Measurements from ENCODE around the gene AKAP17A.
A peak's percentile ranks its signal among the peaks of the same experiment; 100 is the strongest.

Gene AKAP17A

GRCh38 chrX:1576201-1576992, 15.0 kb upstream of the AKAP17A start:
- POLR2A ChIA-PET, result no interaction called here
- no peak for DNase-seq (ENCODE audit: low read depth, low spot score)

GRCh38 chrX:1577845-1578244, 13.6 kb upstream of the AKAP17A start:
- ChIA-PET CTCF (no interaction called here), POLR2A (no interaction called here)
- no peak for DNase-seq (ENCODE audit: low read depth, low spot score)
- TF ChIP-seq CTCF (IDR thresholded peaks at IDR 0.05; ENCODE audit: insufficient read depth, low read length, missing control alignments), result no peak
- H3K4me3 ChIP-seq (ENCODE audit: low read depth, low read length), result no peak overlapping the region

More at GRCh38 chrX:1576201-1576992, 15.0 kb upstream of the AKAP17A start:
- CTCF ChIA-PET, result no interaction called here
- no peak overlapping the region for H3K4me3 ChIP-seq (ENCODE audit: low read depth, low read length)
- no peak for TF ChIP-seq CTCF (IDR thresholded peaks at IDR 0.05; ENCODE audit: insufficient read depth, low read length, missing control alignments)

GRCh38 chrX:1578511-1579173, 12.8 kb upstream of the AKAP17A start:
- ChIA-PET CTCF (no interaction called here), POLR2A (no interaction called here)
- H3K4me3 ChIP-seq (ENCODE audit: low read depth, low read length), result no peak overlapping the region
- no peak for TF ChIP-seq CTCF (IDR thresholded peaks at IDR 0.05; ENCODE audit: insufficient read depth, low read length, missing control alignments)
- DNase-seq (ENCODE audit: low read depth, low spot score), result no peak

GRCh38 chrX:1581132-1581531, 10.3 kb upstream of the AKAP17A start:
- ChIA-PET CTCF (no interaction called here), POLR2A (no interaction called here)
- no peak overlapping the region for H3K4me3 ChIP-seq (ENCODE audit: low read depth, low read length)
- TF ChIP-seq CTCF (IDR thresholded peaks at IDR 0.05; ENCODE audit: insufficient read depth, low read length, missing control alignments), result peak; percentile 52
- DNase-seq (ENCODE audit: low read depth, low spot score), result no peak

GRCh38 chrX:1582686-1583437, 8.5 kb upstream of the AKAP17A start:
- ChIA-PET CTCF (no interaction called here), POLR2A (no interaction called here)
- DNase-seq (ENCODE audit: low read depth, low spot score), result no peak
- no peak overlapping the region for H3K4me3 ChIP-seq (ENCODE audit: low read depth, low read length)
- TF ChIP-seq CTCF (IDR thresholded peaks at IDR 0.05; ENCODE audit: insufficient read depth, low read length, missing control alignments), result no peak

All from AG04449 (cell line).